ENCODE data around the gene HDAC4.

Gene HDAC4

GRCh38 chr2:239018271-239019182, 382.3 kb downstream of the HDAC4 start:
- H3K27me3 Mint-ChIP-seq = peaks cover 47% of the 10 kb centered on the region in 2 donors
- DNase-seq (no peak), ATAC-seq (replicated peaks) (no peak)
- no peaks in the 10 kb centered on the region for H3K4me1 Mint-ChIP-seq (ENCODE audit: low read depth in 2 of 2)
- H3K27ac Mint-ChIP-seq = no peak overlapping the region
- no peaks in the 10 kb centered on the region for H3K9me3 Mint-ChIP-seq
- H3K36me3 Mint-ChIP-seq (ENCODE audit: insufficient read depth) = no peaks in the 10 kb centered on the region
- no peak overlapping the region for H3K4me3 Mint-ChIP-seq

GRCh38 chr2:239017491-239018098, 383.2 kb downstream of the HDAC4 start:
- no peaks in the 10 kb centered on the region for H3K4me1 Mint-ChIP-seq (ENCODE audit: low read depth in 2 of 2)
- DNase-seq = no peak
- H3K4me3 Mint-ChIP-seq = no peak overlapping the region
- H3K27me3 Mint-ChIP-seq = peaks cover 46% of the 10 kb centered on the region in 2 donors
- no peaks in the 10 kb centered on the region for H3K36me3 Mint-ChIP-seq (ENCODE audit: insufficient read depth)
- H3K27ac Mint-ChIP-seq = no peak overlapping the region
- ATAC-seq (replicated peaks) = no peak
- H3K9me3 Mint-ChIP-seq = no peaks in the 10 kb centered on the region

- H3K9me3 Mint-ChIP-seq = no peaks in the 10 kb centered on the region
- no peaks in the 10 kb centered on the region for H3K4me1 Mint-ChIP-seq (ENCODE audit: low read depth in 2 of 2)
- peaks cover 43 to 46% of the 10 kb centered on the region in 2 donors for H3K27me3 Mint-ChIP-seq
- ATAC-seq (replicated peaks) (no peak), DNase-seq (no peak)
- H3K4me3 Mint-ChIP-seq = no peak overlapping the region
- no peak overlapping the region for H3K27ac Mint-ChIP-seq
- no peaks in the 10 kb centered on the region for H3K36me3 Mint-ChIP-seq (ENCODE audit: insufficient read depth)
Measured at GRCh38 chr2:239015901-239016675, 384.7 kb downstream of the HDAC4 start.

- no peak overlapping the region for H3K27ac Mint-ChIP-seq
- no peaks in the 10 kb centered on the region for H3K9me3 Mint-ChIP-seq
- H3K27me3 Mint-ChIP-seq = peaks cover 36 to 39% of the 10 kb centered on the region in 2 donors
- ATAC-seq (replicated peaks) (no peak), DNase-seq (no peak)
- no peaks in the 10 kb centered on the region for H3K36me3 Mint-ChIP-seq (ENCODE audit: insufficient read depth)
- no peak overlapping the region for H3K4me3 Mint-ChIP-seq
- no peaks in the 10 kb centered on the region for H3K4me1 Mint-ChIP-seq (ENCODE audit: low read depth in 2 of 2)
Measured at GRCh38 chr2:239015218-239015900, 385.5 kb downstream of the HDAC4 start.

- H3K36me3 Mint-ChIP-seq (ENCODE audit: insufficient read depth) = no peaks in the 10 kb centered on the region
- no peak overlapping the region for H3K4me3 Mint-ChIP-seq
- no peak for ATAC-seq (replicated peaks)
- no peaks in the 10 kb centered on the region for H3K9me3 Mint-ChIP-seq
- no peak overlapping the region for H3K27ac Mint-ChIP-seq
- peaks cover 31 to 36% of the 10 kb centered on the region in 2 donors for H3K27me3 Mint-ChIP-seq
- H3K4me1 Mint-ChIP-seq (ENCODE audit: low read depth in 2 of 2) = no peaks in the 10 kb centered on the region
- no peak for DNase-seq
Measured at GRCh38 chr2:239014458-239015217, 386.2 kb downstream of the HDAC4 start.

GRCh38 chr2:239013678-239013976, 387.2 kb downstream of the HDAC4 start:
- DNase-seq = no peak
- H3K4me3 Mint-ChIP-seq = no peak overlapping the region
- no peaks in the 10 kb centered on the region for H3K36me3 Mint-ChIP-seq (ENCODE audit: insufficient read depth)
- no peak overlapping the region for H3K27ac Mint-ChIP-seq
- H3K27me3 Mint-ChIP-seq = peaks cover 40 to 46% of the 10 kb centered on the region in 2 donors
- no peaks in the 10 kb centered on the region for H3K4me1 Mint-ChIP-seq (ENCODE audit: low read depth in 2 of 2)
- no peak for ATAC-seq (replicated peaks)
- H3K9me3 Mint-ChIP-seq = no peaks in the 10 kb centered on the region

- Mint-ChIP-seq H3K27ac (no peak overlapping the region), H3K36me3 (ENCODE audit: insufficient read depth) (no peaks in the 10 kb centered on the region), H3K27me3 (peaks cover 40 to 51% of the 10 kb centered on the region in 2 donors), H3K9me3 (no peaks in the 10 kb centered on the region), H3K4me3 (no peak overlapping the region), H3K4me1 (ENCODE audit: low read depth in 2 of 2) (no peaks in the 10 kb centered on the region)
- DNase-seq (no peak), ATAC-seq (replicated peaks) (no peak)
Measured at GRCh38 chr2:239012936-239013677, 387.7 kb downstream of the HDAC4 start.

GRCh38 chr2:239012228-239012627, 388.6 kb downstream of the HDAC4 start:
- DNase-seq = no peak
- Mint-ChIP-seq H3K36me3 (ENCODE audit: insufficient read depth) (no peaks in the 10 kb centered on the region), H3K4me3 (no peak overlapping the region), H3K27ac (no peak overlapping the region), H3K27me3 (peaks cover 40 to 59% of the 10 kb centered on the region in 2 donors), H3K9me3 (no peaks in the 10 kb centered on the region), H3K4me1 (ENCODE audit: low read depth in 2 of 2) (no peaks in the 10 kb centered on the region)
- ATAC-seq (replicated peaks) = no peak

GRCh38 chr2:239009589-239009961, 391.2 kb downstream of the HDAC4 start:
- Mint-ChIP-seq H3K27me3 (peaks cover 42 to 77% of the 10 kb centered on the region in 2 donors), H3K36me3 (ENCODE audit: insufficient read depth) (no peaks in the 10 kb centered on the region), H3K9me3 (no peaks in the 10 kb centered on the region), H3K27ac (no peak overlapping the region), H3K4me1 (ENCODE audit: low read depth in 2 of 2) (no peaks in the 10 kb centered on the region), H3K4me3 (no peak overlapping the region)
- ATAC-seq (replicated peaks) (no peak), DNase-seq (no peak)

- Mint-ChIP-seq H3K4me1 (ENCODE audit: low read depth in 2 of 2) (no peaks in the 10 kb centered on the region), H3K27ac (no peak overlapping the region), H3K4me3 (no peak overlapping the region), H3K27me3 (peaks cover 48 to 82% of the 10 kb centered on the region in 2 donors), H3K9me3 (no peaks in the 10 kb centered on the region), H3K36me3 (ENCODE audit: insufficient read depth) (no peaks in the 10 kb centered on the region)
- ATAC-seq (replicated peaks) = no peak
- DNase-seq = no peak
Measured at GRCh38 chr2:239008677-239009588, 391.9 kb downstream of the HDAC4 start.

- Mint-ChIP-seq H3K4me3 (no peak overlapping the region), H3K4me1 (ENCODE audit: low read depth in 2 of 2) (no peaks in the 10 kb centered on the region), H3K27ac (no peak overlapping the region), H3K9me3 (no peaks in the 10 kb centered on the region), H3K27me3 (peaks cover 55 to 81% of the 10 kb centered on the region in 2 donors), H3K36me3 (ENCODE audit: insufficient read depth) (no peaks in the 10 kb centered on the region)
- DNase-seq (no peak), ATAC-seq (replicated peaks) (no peak)
Measured at GRCh38 chr2:239008004-239008403, 392.8 kb downstream of the HDAC4 start.
